ENCODE measurements around the gene CASD1.

DNA sequence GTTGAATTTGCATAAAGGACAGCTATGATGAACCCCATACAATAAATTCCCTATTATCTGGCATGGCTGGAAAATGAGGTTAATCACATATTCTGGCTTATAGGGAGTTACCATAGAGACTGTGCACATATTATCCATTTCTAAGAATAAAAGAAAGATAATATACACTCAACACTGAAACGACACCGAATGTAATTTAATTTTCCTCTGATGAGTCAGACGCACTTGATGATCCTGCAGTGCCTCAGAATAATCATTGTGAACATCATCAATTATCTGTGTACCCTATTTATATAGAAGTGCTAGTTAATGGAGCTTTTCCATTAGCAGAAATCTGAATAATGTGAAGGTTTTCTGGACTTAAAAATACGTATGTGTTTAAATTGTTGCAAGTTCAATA, 86.1 kb downstream of the CASD1 start:
- TF ChIP-seq GATA3 (IDR thresholded peaks at IDR 0.05; ENCODE audit: low read depth, low read length) (no peak), GATA2 (IDR thresholded peaks at IDR 0.05; ENCODE audit: low read depth, low read length) (no peak)

Measured in SH-SY5Y (cell line).